Calu3 (cell line): ENCODE results near the gene COX4I1. TPM values are rescaled to one million over a fixed set of nuclear protein-coding genes. Genes with fewer than 3 reads are reported as not detected.

ENCODE experiments used
- BruUV-seq: library from RNA; stranded (reverse); fragments of 400-500 nt; replicated peaks from 2 replicates; lab custom pipeline; 2021; lab: Mats Ljungman, UMichigan
- CTCF ChIA-PET: fragments of 300-600 bp; sonication (Branson Sonifier 250); formaldehyde crosslinking; loops from one replicate; lab custom pipeline; 2022; ENCODE audit warnings: antibody characterized with exemption; lab: Charles Lee
- DNase-seq: peaks from one replicate; pipeline ENCODE4 v3.0.0; 2022
- H3K27ac Mint-ChIP-seq: one replicate; pipeline ENCODE4 v1.8.0; 2022; ENCODE audit warnings: mixed read lengths; ENCODE audit not compliant: unreplicated experiment
- H3K27me3 Mint-ChIP-seq: one replicate; pipeline ENCODE4 v1.8.0; 2022; ENCODE audit warnings: mixed read lengths; ENCODE audit not compliant: unreplicated experiment
- H3K36me3 Mint-ChIP-seq: one replicate; pipeline ENCODE4 v1.8.0; 2022; ENCODE audit warnings: mild to moderate bottlenecking, moderate library complexity, mixed read lengths; ENCODE audit not compliant: insufficient read depth, unreplicated experiment
- H3K4me1 Mint-ChIP-seq: one replicate; pipeline ENCODE4 v1.8.0; 2022; ENCODE audit warnings: mild to moderate bottlenecking, low read depth, mixed read lengths; ENCODE audit not compliant: unreplicated experiment
- H3K4me3 Mint-ChIP-seq: one replicate; pipeline ENCODE4 v1.8.0; 2022; ENCODE audit warnings: mild to moderate bottlenecking, low read depth, moderate library complexity, mixed read lengths; ENCODE audit not compliant: unreplicated experiment
- H3K9me3 Mint-ChIP-seq: one replicate; pipeline ENCODE4 v1.8.0; 2022; ENCODE audit warnings: low read depth, mixed read lengths; ENCODE audit not compliant: unreplicated experiment
- intact Hi-C: fragments of 100-400 bp; cut with micrococcal nuclease; formaldehyde crosslinking; loops from one replicate; pipeline ENCODE4 v1.10.0; 2022; ENCODE audit not compliant: unreplicated experiment
- total RNA-seq: library from RNA; stranded (reverse); gene quantifications from 2 replicates; pipeline ENCODE4 v1.2.3, GENCODE V29; 2022
- TF ChIP-seq, protein P1 (sequence below): fragments of 200-600 bp; IDR thresholded peaks from one replicate; pipeline ENCODE4 v1.8.0; 2022; ENCODE audit warnings: antibody characterized with exemption; ENCODE audit not compliant: unreplicated experiment

COX4I1 gene
- total RNA-seq, 1 experiment from 2014 or later: 639 TPM

DNA sequence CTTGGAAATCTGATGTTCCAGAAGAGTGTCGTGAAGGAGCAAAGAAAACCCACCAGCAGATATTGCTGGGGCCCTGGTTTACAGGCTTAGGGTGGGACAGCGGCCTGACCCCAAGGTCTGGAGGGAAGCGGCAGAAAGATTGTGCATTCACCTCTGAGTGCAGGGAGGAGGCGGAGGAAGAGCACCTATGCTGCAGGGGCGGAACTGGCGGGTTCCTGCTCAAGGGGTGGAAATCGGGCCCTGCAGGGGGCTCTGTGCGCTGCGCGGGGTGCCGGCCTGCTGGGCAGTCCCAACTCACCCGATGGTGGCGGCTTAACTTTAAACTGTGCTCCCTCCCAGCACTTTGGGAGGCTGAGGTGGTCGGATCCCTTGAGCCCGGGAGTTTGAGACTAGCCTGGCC, 47.5 kb downstream of the COX4I1 start:
- BruUV-seq: no TSS peak
- CTCF ChIA-PET: no interaction called here
- no peak overlapping the region for H3K27ac Mint-ChIP-seq
- H3K4me3 Mint-ChIP-seq: no peak overlapping the region
- H3K36me3 Mint-ChIP-seq: no peaks in the 10 kb centered on the region
- TF ChIP-seq, protein P1, sequence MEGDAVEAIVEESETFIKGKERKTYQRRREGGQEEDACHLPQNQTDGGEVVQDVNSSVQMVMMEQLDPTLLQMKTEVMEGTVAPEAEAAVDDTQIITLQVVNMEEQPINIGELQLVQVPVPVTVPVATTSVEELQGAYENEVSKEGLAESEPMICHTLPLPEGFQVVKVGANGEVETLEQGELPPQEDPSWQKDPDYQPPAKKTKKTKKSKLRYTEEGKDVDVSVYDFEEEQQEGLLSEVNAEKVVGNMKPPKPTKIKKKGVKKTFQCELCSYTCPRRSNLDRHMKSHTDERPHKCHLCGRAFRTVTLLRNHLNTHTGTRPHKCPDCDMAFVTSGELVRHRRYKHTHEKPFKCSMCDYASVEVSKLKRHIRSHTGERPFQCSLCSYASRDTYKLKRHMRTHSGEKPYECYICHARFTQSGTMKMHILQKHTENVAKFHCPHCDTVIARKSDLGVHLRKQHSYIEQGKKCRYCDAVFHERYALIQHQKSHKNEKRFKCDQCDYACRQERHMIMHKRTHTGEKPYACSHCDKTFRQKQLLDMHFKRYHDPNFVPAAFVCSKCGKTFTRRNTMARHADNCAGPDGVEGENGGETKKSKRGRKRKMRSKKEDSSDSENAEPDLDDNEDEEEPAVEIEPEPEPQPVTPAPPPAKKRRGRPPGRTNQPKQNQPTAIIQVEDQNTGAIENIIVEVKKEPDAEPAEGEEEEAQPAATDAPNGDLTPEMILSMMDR: no peak
- no peak for DNase-seq
- H3K9me3 Mint-ChIP-seq: no peaks in the 10 kb centered on the region
- H3K27me3 Mint-ChIP-seq: peaks cover 83% of the 10 kb centered on the region
- peaks cover 27% of the 10 kb centered on the region for H3K4me1 Mint-ChIP-seq
- intact Hi-C loops: no loop called here

DNA sequence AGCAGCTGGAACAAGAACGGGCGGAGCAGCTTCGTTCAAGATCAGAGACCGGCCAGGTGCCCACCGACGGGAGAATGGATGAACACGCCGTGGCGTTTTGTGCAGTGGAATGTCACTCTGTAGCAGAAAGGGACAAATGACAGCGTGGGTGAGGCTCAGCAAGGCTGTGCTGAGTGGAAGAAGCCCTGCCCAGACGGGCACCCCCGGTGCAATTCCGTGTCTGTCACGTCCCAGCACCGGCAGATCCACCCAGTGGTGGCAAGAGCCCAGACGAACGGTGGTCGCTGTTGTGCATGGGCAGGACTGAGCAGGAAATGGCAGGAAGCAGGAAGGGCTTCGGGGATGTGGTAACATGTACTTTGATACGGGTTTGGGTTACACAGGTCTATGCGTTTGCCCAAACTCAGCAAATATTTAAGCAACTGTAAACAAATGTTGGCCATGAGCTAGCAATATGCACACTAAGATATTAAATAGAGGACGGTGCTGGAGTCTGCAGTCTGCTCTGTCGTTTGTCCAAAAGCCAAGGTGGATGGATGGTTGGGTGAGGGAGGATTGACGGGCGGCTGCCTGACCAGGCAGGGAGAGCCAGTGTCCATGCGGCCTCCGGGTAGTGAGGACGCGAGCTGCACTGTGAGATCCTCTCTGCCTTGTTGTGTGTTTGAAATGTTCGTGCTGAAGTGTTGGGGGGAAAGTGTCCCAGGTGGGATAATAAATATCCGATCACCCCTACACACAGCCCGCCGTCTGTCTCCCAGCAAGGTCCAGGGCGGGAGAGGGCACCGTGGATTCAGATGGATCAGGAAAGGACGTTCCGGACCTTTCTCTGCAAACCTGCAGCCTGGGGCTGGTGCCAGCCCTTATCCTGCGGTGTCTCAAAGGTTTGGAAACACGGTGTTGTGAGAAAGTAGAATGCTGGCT, 48.4 kb downstream of the COX4I1 start:
- CTCF ChIA-PET: interaction anchor here (0.5 kb wide), 1 partner anchor 14 kb away, joined by 9 read pairs; no protein-coding TSS in a partner anchor
- peaks cover 86% of the 10 kb centered on the region for H3K27me3 Mint-ChIP-seq
- TF ChIP-seq, protein P1: no peak
- H3K4me1 Mint-ChIP-seq: peaks cover 27% of the 10 kb centered on the region
- H3K36me3 Mint-ChIP-seq: no peaks in the 10 kb centered on the region
- H3K4me3 Mint-ChIP-seq: no peak overlapping the region
- intact Hi-C loops: no loop called here
- H3K27ac Mint-ChIP-seq: no peak overlapping the region
- BruUV-seq: no TSS peak
- no peaks in the 10 kb centered on the region for H3K9me3 Mint-ChIP-seq
- no peak for DNase-seq

DNA sequence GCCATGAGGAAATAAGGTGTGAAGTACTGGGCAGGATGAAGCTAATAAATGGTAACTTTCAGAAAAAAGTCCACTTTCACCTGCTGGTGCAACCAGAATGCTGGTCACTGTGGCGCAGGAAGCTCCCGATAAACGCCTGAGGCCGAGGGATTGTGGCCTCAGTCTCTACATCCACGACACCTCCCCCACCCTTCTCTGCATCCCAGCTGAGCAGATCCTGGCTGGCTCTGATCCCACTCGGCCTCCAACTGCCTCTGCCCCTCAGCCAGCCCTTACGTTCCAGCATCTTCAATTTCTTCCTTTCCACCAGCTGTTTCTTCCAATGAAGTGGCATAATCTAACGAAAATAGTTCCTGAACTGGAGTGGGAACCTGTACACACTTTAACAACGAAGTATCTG, 49.5 kb downstream of the COX4I1 start:
- Mint-ChIP-seq H3K27me3 (peaks cover 82% of the 10 kb centered on the region), H3K27ac (no peak overlapping the region), H3K4me3 (no peak overlapping the region), H3K9me3 (no peaks in the 10 kb centered on the region), H3K4me1 (peaks cover 27% of the 10 kb centered on the region), H3K36me3 (no peaks in the 10 kb centered on the region)
- intact Hi-C loops: no loop called here
- no TSS peak for BruUV-seq
- DNase-seq: no peak
- CTCF ChIA-PET: interaction anchor here (1.1 kb wide), 1 partner anchor 14 kb away, joined by 5 read pairs; no protein-coding TSS in a partner anchor
- TF ChIP-seq, protein P1: no peak

DNA sequence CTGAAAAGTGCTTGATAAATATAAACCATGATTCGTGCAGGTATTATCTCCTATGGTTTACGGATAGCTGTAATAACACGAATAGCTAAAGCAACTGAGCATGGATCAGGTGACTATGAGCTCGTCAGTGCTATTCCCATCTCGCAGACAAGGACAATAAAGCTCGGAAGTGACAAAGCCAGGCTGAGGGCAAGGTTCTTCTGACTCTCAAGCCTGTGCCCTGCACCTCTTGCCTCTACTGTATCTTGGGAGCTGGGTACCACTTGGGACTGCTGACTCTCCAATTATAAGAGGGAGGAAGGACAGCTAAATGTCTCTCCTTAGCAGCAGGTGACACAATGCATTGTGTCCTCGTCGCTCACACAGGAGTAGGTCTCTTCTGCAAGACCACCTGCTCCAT, 49.9 kb downstream of the COX4I1 start:
- TF ChIP-seq, protein P1: no peak
- CTCF ChIA-PET: interaction anchor here (1.1 kb wide), 1 partner anchor 15 kb away, joined by 5 read pairs; no protein-coding TSS in a partner anchor
- Mint-ChIP-seq H3K4me1 (peaks cover 27% of the 10 kb centered on the region), H3K36me3 (no peaks in the 10 kb centered on the region), H3K4me3 (no peak overlapping the region), H3K9me3 (no peaks in the 10 kb centered on the region), H3K27ac (no peak overlapping the region), H3K27me3 (peaks cover 78% of the 10 kb centered on the region)
- DNase-seq: no peak
- intact Hi-C loops: no loop called here
- no TSS peak for BruUV-seq
